ENCODE measurements around the gene MAGEB2.
"Not testable (repeated sequence)": the region's sequence is repeated elsewhere in the genome, so short reads cannot be mapped to it uniquely, and the experiment has no call there.

Gene MAGEB2

DNA sequence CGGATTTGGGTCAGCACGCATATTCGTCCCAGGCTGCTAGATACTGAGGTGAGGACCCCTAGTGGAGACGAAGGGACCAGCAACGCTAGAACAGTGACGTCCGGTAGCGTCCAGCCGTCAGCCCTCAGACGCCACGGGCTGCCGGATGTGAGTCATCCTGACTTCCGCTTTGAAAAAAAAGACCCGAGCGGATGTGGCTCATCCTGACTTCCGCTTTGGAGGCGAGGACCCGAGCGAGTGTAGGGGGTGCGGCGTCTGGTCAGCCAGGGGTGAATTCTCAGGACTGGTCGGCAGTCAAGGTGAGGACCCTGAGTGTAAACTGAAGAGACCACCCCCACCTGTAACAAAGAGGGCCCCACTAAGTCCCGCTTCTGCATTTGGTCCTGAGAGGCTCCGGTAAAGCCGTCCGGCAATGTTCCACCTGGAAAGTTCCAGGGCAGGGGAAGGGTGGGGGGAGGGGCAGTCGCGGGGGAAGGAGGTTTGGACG lies at the start of gene MAGEB2:
Gene MAGEB2 (plus strand): TSS at position 207 of the 487 bp plus-strand sequence. CDS start 3,018 bp downstream, outside the sequence.
- no peak for DNase-seq (ENCODE audit: low read depth)

DNA sequence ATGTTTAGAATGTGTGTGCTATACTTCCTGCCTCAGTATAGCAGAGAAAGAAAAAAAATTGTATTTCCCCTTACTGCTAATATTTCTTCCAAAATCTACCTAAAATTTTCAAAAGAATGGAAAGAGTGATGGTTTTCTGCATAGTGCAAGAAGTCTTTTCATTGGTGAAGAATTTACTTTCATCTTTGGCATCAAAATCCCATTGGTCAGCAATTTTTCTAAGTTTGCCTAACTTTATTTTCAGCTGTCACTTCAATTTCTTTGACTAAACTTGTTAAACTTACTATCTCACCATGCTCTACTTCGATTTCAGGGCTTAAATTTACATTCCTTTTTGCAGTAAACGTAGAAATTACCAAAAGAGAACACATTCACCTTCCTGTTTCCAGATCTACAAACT lies 44.5 kb upstream of the MAGEB2 start:
- no peak for DNase-seq (ENCODE audit: low read depth)

- no peak for DNase-seq (ENCODE audit: low read depth)
Observed at GRCh38 chrX:30181353-30181752, 34.0 kb upstream of the MAGEB2 start.

DNA sequence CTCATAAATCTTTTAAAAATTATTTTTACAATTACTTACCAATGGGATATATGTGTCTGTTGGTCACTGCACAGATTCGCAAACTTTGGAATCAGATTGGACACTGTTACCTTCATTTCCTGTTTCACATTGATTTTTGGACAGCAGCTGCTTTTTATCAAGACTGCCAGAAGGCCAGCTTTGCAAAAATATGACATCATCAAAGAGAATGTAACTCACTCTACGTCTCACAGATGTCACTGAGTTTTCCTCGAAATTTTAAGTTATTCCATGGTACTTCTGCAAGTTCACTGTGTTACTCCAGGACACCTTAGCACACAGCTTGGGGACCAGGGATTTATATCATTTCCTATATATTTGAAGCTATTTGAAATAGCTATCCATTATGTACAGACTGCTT lies 31.8 kb upstream of the MAGEB2 start:
- no peak for DNase-seq (ENCODE audit: low read depth)

- no peak for DNase-seq (ENCODE audit: low read depth)
Observed at GRCh38 chrX:30190426-30190825, 24.9 kb upstream of the MAGEB2 start.

GRCh38 chrX:30193910-30194309 lies 21.5 kb upstream of the MAGEB2 start:
- not testable (repeated sequence) for DNase-seq (ENCODE audit: low read depth)

GRCh38 chrX:30196322-30196721 lies 19.0 kb upstream of the MAGEB2 start:
- DNase-seq (ENCODE audit: low read depth): no peak

DNA sequence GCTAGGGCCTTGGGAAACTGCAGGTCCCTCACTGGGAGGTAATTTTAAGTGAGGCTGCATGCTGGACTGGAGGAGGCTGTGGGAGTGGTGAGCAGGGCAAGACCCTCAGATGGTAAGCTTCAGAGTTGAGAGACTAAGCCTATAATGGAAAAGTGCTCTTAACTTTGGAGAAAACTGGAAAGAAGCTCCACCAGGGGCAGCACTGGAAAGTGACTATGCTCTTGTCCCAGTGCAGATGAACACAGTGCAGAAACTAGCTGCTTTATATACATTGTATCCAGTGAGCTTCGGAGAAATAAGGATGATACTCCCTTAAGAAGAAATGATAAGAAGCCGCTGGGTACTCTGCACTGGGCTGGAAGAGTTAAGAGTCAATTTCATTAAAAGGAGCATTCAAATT lies 3.2 kb upstream of the MAGEB2 start:
- no peak for DNase-seq (ENCODE audit: low read depth)

GRCh38 chrX:30217465-30217864 lies 2.1 kb downstream of the MAGEB2 start:
- DNase-seq (ENCODE audit: low read depth): no peak

DNA sequence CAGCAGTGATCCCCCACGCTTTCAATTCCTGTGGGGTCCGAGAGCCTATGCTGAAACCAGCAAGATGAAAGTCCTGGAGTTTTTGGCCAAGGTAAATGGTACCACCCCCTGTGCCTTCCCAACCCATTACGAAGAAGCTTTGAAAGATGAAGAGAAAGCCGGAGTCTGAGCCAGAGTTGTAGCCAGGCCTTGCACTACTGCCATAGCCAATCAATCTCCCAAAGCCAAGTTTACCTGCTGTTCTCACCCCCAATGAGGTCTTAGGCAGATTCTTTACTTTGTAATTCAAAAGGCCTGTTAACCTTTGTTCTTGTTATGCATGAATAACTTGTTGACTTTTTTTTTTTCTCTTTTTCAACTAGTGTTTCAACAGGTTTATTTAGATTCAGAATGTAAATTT lies 4.0 kb downstream of the MAGEB2 start:
- DNase-seq (ENCODE audit: low read depth): no peak

DNA sequence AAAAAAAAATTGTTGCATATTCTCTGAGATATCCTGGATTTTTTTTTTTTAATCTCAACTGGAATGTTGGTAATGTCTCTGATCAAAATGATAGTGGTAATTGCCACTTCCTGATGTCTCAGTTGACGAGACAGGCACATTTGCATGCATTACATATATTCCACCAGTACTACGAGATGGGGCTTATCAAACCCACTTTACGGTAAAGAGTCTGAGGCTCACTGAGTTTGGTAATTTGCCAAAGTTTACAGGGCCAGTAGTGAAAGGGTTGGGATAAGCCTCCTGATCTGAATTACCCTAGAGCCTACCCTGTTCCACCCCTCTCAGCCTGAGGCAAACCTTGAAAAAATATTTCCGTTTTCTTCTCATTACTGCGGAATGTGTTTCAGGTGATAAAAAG lies 5.3 kb downstream of the MAGEB2 start:
- DNase-seq (ENCODE audit: low read depth): no peak

GRCh38 chrX:30224536-30224935 lies 9.2 kb downstream of the MAGEB2 start:
- no peak for DNase-seq (ENCODE audit: low read depth)

GRCh38 chrX:30228526-30228925 lies 13.2 kb downstream of the MAGEB2 start:
- DNase-seq (ENCODE audit: low read depth): no peak

- no peak for DNase-seq (ENCODE audit: low read depth)
Observed at GRCh38 chrX:30230395-30230794, 15.0 kb downstream of the MAGEB2 start, which contains the start of gene MAGEB3. Gene MAGEB3, plus strand, starts transcription at chrX:30230657. Its CDS starts 5,268 bp downstream, at chrX:30235925.

DNA sequence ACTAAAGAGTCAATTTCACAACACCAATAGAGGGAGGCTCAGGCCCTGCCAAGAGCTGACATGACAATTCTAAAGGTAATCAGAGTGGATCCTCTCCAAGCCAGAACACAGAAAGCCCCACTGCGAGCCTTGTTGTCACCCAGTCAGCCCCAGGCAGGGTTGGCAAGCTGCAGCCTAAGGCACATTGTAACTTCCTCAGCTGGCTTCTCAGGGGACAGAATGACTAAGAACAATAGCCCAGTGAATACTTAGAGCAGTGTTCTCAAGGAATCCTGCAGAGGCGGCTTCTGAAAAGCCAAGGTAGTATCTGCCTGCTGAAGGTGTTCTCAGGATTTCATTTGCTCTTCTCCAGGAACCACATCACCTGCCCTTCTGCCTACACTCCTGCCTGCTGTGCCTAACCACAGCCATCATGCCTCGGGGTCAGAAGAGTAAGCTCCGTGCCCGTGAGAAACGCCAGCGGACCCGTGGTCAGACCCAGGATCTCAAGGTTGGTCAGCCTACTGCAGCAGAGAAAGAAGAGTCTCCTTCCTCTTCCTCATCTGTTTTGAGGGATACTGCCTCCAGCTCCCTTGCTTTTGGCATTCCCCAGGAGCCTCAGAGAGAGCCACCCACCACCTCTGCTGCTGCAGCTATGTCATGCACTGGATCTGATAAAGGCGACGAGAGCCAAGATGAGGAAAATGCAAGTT lies 26.5 kb downstream of the MAGEB2 start, which contains the start of gene MAGEB4:
Gene MAGEB4 (plus strand): TSS at position 277 of the 692 bp plus-strand sequence. CDS start 136 bp downstream, at position 413.
- DNase-seq (ENCODE audit: low read depth): no peak

DNA sequence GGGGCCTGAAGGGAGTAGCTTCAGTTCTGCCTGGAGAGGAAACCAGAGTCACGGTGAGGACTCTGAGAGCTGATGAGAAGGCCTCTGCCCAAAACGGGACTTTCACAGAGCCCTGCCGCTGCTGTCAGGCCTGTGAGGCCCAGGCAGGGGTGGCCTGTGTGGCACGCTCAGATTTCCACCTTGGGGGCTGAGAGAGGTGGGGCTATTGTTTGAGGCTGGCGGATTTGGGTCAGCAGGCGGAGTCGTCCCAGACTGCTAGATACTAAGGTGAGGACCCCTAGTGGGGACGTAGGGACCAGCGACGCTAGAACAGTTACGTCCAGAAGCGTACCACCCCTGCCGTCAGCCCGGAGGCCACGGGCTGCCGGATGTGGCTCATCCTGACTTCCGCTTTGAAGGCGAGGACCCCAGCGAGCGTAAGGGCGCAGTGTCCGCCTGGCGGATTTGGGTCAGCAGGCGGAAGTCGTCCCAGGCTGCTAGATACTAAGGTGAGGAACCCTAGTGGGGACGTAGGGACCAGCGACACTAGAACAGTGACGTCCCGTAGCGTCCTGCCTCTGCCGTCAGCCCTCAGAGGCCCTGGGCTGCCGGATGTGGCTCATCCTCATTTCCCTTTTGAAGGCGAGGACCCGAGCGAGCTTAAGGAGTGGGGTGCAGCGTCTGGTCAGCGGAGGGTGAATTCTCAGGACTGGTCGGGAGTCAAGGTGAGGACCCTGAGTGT lies 31.6 kb downstream of the MAGEB2 start, which contains the start of gene MAGEB1:
Gene MAGEB1 (plus strand): TSS at position 378 of the 721 bp plus-strand sequence. CDS start 3,348 bp downstream, outside the sequence.
- no peak for DNase-seq (ENCODE audit: low read depth)

DNA sequence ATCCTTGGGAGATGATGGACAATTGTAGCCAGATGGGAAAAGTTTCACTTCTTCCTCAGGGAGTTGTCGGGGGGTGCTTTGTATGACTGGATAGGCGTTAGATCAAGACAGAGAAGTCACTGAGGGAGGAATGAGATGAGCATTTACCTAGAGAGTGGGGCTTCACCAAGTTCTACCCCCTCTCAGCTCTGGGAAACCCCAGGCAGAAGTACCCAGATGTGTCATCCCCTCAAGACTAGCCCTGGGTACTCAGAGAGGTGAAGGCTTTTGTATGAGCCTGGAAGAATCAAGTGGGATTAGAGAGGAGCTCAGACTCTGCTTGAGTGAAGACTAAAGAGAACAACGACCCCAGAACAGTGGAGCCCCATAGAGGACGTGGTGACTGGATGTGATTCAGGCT lies 33.5 kb downstream of the MAGEB2 start:
- no peak for DNase-seq (ENCODE audit: low read depth)

DNA sequence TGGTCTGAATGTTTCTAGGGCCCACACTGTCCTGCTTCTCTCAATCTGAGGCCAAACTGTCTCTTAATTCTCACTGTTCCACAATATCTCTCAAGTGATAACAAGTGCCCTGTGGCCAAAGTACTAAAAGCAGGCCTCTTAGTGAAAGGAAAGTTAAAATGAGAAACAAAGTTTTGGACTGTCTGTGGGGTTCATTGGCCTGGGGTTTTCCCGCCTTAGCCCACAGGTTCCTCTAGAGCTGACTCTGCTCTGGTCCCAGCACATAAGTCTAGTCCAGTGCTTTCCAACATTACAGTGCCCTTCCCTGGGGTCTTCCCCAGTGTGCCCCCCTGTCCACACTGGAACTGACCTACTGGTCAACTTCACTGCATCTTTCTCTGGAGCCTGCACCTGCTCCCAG lies 37.9 kb downstream of the MAGEB2 start:
- DNase-seq (ENCODE audit: low read depth): no peak

DNA sequence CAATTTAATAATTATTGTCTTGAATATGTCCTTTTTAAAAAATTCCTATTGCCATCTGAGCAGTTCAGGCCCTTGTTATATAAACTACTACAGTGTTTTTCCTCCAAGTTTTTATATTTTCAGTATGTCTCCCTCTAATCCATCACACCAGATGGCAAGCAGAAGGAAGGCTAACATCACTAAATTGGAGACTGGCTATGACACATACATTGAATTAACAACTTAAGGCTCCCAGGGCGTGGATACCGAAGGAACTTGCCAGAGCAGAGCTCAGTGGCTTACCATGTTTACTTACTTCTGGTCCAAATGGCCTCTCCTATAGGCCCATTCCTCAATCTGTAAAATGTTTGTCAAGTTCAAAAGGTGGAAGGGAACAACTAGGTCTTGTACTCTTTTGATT lies 44.6 kb downstream of the MAGEB2 start:
- DNase-seq (ENCODE audit: low read depth): no peak

DNA sequence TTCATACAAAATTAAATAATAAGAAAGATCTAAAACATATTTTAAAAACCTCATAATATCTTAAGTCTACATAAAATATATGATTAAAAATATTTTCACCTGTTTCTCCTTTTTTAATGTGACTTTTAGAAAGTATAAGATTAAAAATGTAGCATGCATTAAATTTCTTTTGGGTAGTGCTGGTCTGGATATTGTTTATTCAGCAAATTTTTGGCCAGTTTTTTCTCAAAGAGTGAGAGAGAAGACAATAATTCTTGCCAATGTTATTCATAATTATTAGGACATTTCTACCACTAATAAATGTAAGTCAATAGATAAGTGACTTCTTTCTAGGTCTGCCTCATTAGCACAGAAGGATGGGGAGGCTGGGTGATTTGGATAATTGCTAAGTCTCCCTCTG lies 45.6 kb downstream of the MAGEB2 start:
- no peak for DNase-seq (ENCODE audit: low read depth)

DNA sequence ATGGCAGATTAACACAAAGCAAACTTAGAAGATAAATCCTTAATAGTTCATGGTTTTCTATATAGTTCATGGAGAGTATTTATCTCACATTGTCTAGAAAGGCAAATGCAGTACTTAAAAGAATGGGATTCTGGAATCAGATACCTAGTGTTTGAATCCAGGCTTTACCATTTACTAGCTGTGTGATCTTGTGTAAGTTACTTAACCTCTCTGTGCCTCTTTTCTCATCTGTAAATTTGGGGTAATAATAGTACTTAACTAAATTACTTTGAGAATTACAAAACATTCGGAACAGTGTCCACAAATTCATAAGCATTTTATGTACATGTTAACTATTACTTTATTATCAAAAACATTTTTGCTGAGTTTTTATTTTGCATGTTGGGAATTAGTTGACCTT lies 47.4 kb downstream of the MAGEB2 start:
- no peak for DNase-seq (ENCODE audit: low read depth)
